SK-N-SH (cell line): ENCODE data around the gene MSTN. TPM values are rescaled to one million over a fixed set of nuclear protein-coding genes. Genes with fewer than 3 reads are reported as not detected.

ENCODE experiments used
- CTCF ChIA-PET: fragments of 300-600, 350-600 bp; formaldehyde crosslinking; extraction: SDS; loops from one replicate; lab custom pipeline; 2021; lab: Yijun Ruan, JAX
- POLR2A ChIA-PET: fragments of 350-600 bp; sonication (Branson Sonifier 250); formaldehyde crosslinking; extraction: SDS; loops from one replicate; lab custom pipeline; 2020; ENCODE audit warnings: antibody characterized with exemption, inconsistent platforms; lab: Yijun Ruan, JAX
- DNase-seq: peaks from one replicate; pipeline ENCODE4 v3.0.0; 2012
- H2AFZ ChIP-seq: fragments of 200-600 bp; sonication (generic); 2 replicates; pipeline ENCODE4 v1.8.1; 2016; ENCODE audit warnings: antibody characterized with exemption, mild to moderate bottlenecking, low read depth
- H3F3A ChIP-seq: fragments of 200-600 bp; sonication (generic); replicated peaks from 2 replicates; pipeline ENCODE3; 2016; ENCODE audit warnings: antibody characterized with exemption, mild to moderate bottlenecking; ENCODE audit not compliant: insufficient read depth
- H3K27ac ChIP-seq, 2 experiments: fragments of 200-500 bp in 1 of 2; fragments of 200-600 bp in 1 of 2; sonication (Bioruptor generic) in 1 of 2; sonication (generic), shearing (Covaris generic) in 1 of 2; 2 replicates each; pipeline versions ENCODE4 v1.5.1 to v1.6.1; 2014 to 2016; ENCODE audit warnings: low read depth in 2 of 2, inconsistent platforms in 1 of 2, low read length in 1 of 2, mild to moderate bottlenecking in 1 of 2, mixed read lengths in 1 of 2
- H3K27me3 ChIP-seq: fragments of 200-600 bp; sonication (generic), shearing (Covaris generic); 2 replicates; pipeline ENCODE4 v1.6.1; 2016; ENCODE audit warnings: mixed run types; ENCODE audit not compliant: insufficient read depth
- H3K36me3 ChIP-seq, 2 experiments: fragments of 200-500 bp in 1 of 2; fragments of 200-600 bp in 1 of 2; sonication (Bioruptor generic) in 1 of 2; sonication (generic) in 1 of 2; replicated peaks in 1 of 2; 2 replicates each; pipeline versions ENCODE3 to v1.5.1; 2014 to 2016; ENCODE audit warnings: low read length in 1 of 2, mild to moderate bottlenecking in 1 of 2; ENCODE audit not compliant: insufficient read depth in 2 of 2, control insufficient read depth in 1 of 2
- H3K4me1 ChIP-seq, 2 experiments: fragments of 200-500 bp in 1 of 2; fragments of 200-600 bp in 1 of 2; sonication (Bioruptor generic) in 1 of 2; sonication (generic), shearing (Covaris generic) in 1 of 2; 2 replicates each; pipeline versions ENCODE4 v1.5.1 to v1.6.1; 2014 to 2016; ENCODE audit warnings: low read depth in 1 of 2, low read length in 1 of 2, mixed run types in 1 of 2; ENCODE audit not compliant: insufficient read depth in 2 of 2, control insufficient read depth in 1 of 2
- H3K4me2 ChIP-seq: fragments of 200-600 bp; sonication (generic), shearing (Covaris generic); 2 replicates; pipeline ENCODE4 v1.6.1; 2017; ENCODE audit warnings: mixed run types
- H3K4me3 ChIP-seq, 2 experiments: fragments of 200-500 bp in 1 of 2; fragments of 200-600 bp in 1 of 2; sonication (Bioruptor generic) in 1 of 2; sonication (generic), shearing (Covaris generic) in 1 of 2; 2 replicates each; pipeline versions ENCODE4 v1.5.1 to v1.8.1; 2014 to 2016; ENCODE audit warnings: low read depth in 2 of 2, inconsistent platforms in 1 of 2, low read length in 1 of 2, mild to moderate bottlenecking in 1 of 2, mixed read lengths in 1 of 2, moderate library complexity in 1 of 2
- H3K79me2 ChIP-seq: fragments of 200-600 bp; sonication (generic); 2 replicates; pipeline ENCODE4 v1.8.1; 2017; ENCODE audit warnings: mild to moderate bottlenecking; ENCODE audit not compliant: insufficient read depth
- H3K9ac ChIP-seq: fragments of 200-600 bp; sonication (generic); 2 replicates; pipeline ENCODE4 v1.6.1; 2017; ENCODE audit warnings: mixed run types
- H3K9me2 ChIP-seq: fragments of 200-600 bp; sonication (generic); 2 replicates; pipeline ENCODE4 v1.6.1; 2017; ENCODE audit warnings: mixed run types
- H3K9me3 ChIP-seq: fragments of 200-600 bp; sonication (generic); 2 replicates; pipeline ENCODE4 v1.6.1; 2017; ENCODE audit warnings: mixed run types, mild to moderate bottlenecking, moderate library complexity
- H4K20me1 ChIP-seq: fragments of 200-600 bp; sonication (generic); 2 replicates; pipeline ENCODE4 v1.6.1; 2017; ENCODE audit warnings: mild to moderate bottlenecking, mixed run types; ENCODE audit not compliant: insufficient read depth
- CTCF ChIP-seq: fragments of 200-600 bp; sonication (generic); IDR thresholded peaks from 2 replicates; pipeline ENCODE4 v1.6.1; 2017; ENCODE audit warnings: antibody characterized with exemption, mild to moderate bottlenecking, moderate library complexity
- ELF1 ChIP-seq: IDR thresholded peaks from 2 replicates; pipeline ENCODE4 v1.4.0; 2012
- FOSL2 ChIP-seq: IDR thresholded peaks from 2 replicates; pipeline ENCODE4 v1.4.0; 2012; ENCODE audit warnings: low read depth, mild to moderate bottlenecking, moderate library complexity, borderline replicate concordance
- FOXJ3 ChIP-seq: sonication (generic); formaldehyde crosslinking; IDR thresholded peaks from 2 replicates; pipeline ENCODE4 v1.5.1; 2020; ENCODE audit warnings: mild to moderate bottlenecking, missing genetic modification reagents
- FOXM1 ChIP-seq: IDR thresholded peaks from 2 replicates; pipeline ENCODE4 v1.4.0; 2012; ENCODE audit warnings: low read depth, mild to moderate bottlenecking
- GABPA ChIP-seq: IDR thresholded peaks from 2 replicates; pipeline ENCODE4 v1.4.0; 2012; ENCODE audit warnings: low read depth, mild to moderate bottlenecking
- GATA2 ChIP-seq: sonication (generic); formaldehyde crosslinking; IDR thresholded peaks from 2 replicates; pipeline ENCODE4 v1.5.0; 2020; ENCODE audit warnings: mild to moderate bottlenecking, missing genetic modification reagents
- IRF3 ChIP-seq: fragments of 150-350 bp; IDR thresholded peaks from 2 replicates; pipeline ENCODE4 v1.6.1; 2016; ENCODE audit warnings: mild to moderate bottlenecking, low read depth, low read length
- JUND ChIP-seq: IDR thresholded peaks from 2 replicates; pipeline ENCODE4 v1.4.0; 2012
- MAX ChIP-seq: IDR thresholded peaks from 2 replicates; pipeline ENCODE4 v1.4.0; 2012; ENCODE audit warnings: low read depth
- MXI1 ChIP-seq: IDR thresholded peaks from 2 replicates; pipeline ENCODE4 v1.6.1; 2012; ENCODE audit warnings: mild to moderate bottlenecking, low read depth, low read length, improper control_type of control experiment
- RCOR1 ChIP-seq: fragments of 150-350 bp; IDR thresholded peaks from 2 replicates; pipeline ENCODE4 v1.6.1; 2017; ENCODE audit warnings: antibody characterized with exemption, low read length
- REST ChIP-seq: IDR thresholded peaks from 2 replicates; pipeline ENCODE4 v1.6.1; 2012; ENCODE audit warnings: mild to moderate bottlenecking, low read depth, low read length, moderate library complexity
- RFX5 ChIP-seq: IDR thresholded peaks from 2 replicates; pipeline ENCODE4 v1.6.1; 2012; ENCODE audit warnings: mild to moderate bottlenecking, improper control_type of control experiment, low read length
- SMC3 ChIP-seq: IDR thresholded peaks from 2 replicates; pipeline ENCODE4 v1.6.1; 2012; ENCODE audit warnings: low read depth, low read length, improper control_type of control experiment
- TCF12 ChIP-seq: IDR thresholded peaks from 2 replicates; pipeline ENCODE4 v1.4.0; 2012
- USF1 ChIP-seq: IDR thresholded peaks from 2 replicates; pipeline ENCODE4 v1.4.0; 2012; ENCODE audit warnings: low read depth, borderline replicate concordance
- USF2 ChIP-seq: fragments of 150-350 bp; IDR thresholded peaks from 2 replicates; pipeline ENCODE4 v1.6.1; 2017; ENCODE audit warnings: antibody characterized with exemption, low read length, low read depth, borderline replicate concordance
- YY1 ChIP-seq: IDR thresholded peaks from 2 replicates; pipeline ENCODE4 v1.4.0; 2012; ENCODE audit warnings: low read depth, mild to moderate bottlenecking
- polyA plus RNA-seq, 3 experiments: library from polyadenylated mRNA; depleted of rRNA; stranded (reverse); fragments of >200 nt; gene quantifications; 2 replicates each; pipeline ENCODE4 v1.2.3, GENCODE V29; 2012

Gene MSTN
- polyA plus RNA-seq, 1 of the 3 experiments (the other 2 are of a cell fraction): 0.05 TPM

- Histone ChIP-seq H3K4me1 (peaks cover 0 to 3% of the 10 kb centered on the region in 2 experiments; a peak in 1 of 4 replicates), H3K79me2 (no peaks in the 10 kb centered on the region), H3K9me3 (no peaks in the 10 kb centered on the region; the same call in 1 of the 2 replicates), H2AFZ (no peak overlapping the region), H3K4me3 (no peak overlapping the region), H3K4me2 (no peak overlapping the region), H3K36me3 (no peaks in the 10 kb centered on the region), H4K20me1 (no peaks in the 10 kb centered on the region), H3K27ac (no peak overlapping the region), H3K9me2 (no peaks in the 10 kb centered on the region), H3K27me3 (no peaks in the 10 kb centered on the region), H3F3A (no peaks in the 10 kb centered on the region), H3K9ac (no peak overlapping the region)
- no peak for DNase-seq
- TF ChIP-seq RCOR1 (no peak), ELF1 (no peak), MAX (no peak), GATA2 (CRISPR knock-in tag) (no peak), JUND (no peak), MXI1 (no peak), USF1 (no peak), GABPA (no peak), CTCF (no peak), YY1 (no peak), TCF12 (no peak), SMC3 (no peak), REST (no peak), RFX5 (no peak), IRF3 (no peak), FOXM1 (no peak), FOSL2 (no peak), USF2 (no peak), FOXJ3 (CRISPR knock-in tag) (no peak)
- POLR2A ChIA-PET: no interaction called here
- CTCF ChIA-PET: interaction anchor here (0.7 to 2.4 kb wide), 4 partner anchors 8 to 316 kb away, joined by 3 to 16 read pairs (median 4); no protein-coding TSS in a partner anchor
These were observed 18.1 kb upstream of the MSTN start for GRCh38 chr2:190080527-190081049.
